ENCODE data around the gene GABRG3.

GRCh38 chr15:27541581-27541980 is 570.6 kb downstream of the GABRG3 start:
- TF ChIP-seq BHLHE40 (IDR thresholded peaks at IDR 0.05; ENCODE audit: borderline replicate concordance in 1 of 2, low read depth in 2 of 2, low read length in 1 of 2) (no peak), HCFC1 (IDR thresholded peaks at IDR 0.05; ENCODE audit: low read length) (no peak)
